GM18502 (cell line): ENCODE measurements around the gene ADAMTS12.

Source experiments
- ATAC-seq: cut with Tn5 transposase; IDR thresholded peaks from one replicate; pipeline ENCODE4 v1.9.1; 2021; ENCODE audit warnings: mild to moderate bottlenecking; ENCODE audit not compliant: unreplicated experiment, poor library complexity

The ADAMTS12 gene

DNA sequence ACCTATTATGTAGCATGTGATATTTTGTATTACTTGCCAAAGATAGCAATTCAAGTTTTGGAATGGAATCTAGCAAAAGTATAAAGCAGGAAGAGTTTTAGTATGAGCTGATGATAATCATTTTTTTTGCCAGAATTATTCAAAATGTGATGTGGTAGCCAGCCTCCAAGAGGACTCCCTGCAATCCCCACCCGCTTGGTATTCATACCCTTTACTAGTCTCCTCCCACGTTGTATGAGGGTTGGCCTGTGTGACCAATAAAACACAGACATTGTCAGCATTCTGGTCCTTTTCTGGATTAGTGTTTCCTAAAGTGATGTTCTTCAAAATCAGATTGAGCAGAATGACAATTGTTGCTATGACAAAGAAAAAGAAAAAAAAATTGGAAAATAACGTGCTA is 387.2 kb downstream of the ADAMTS12 start:
- ATAC-seq = no peak

- ATAC-seq = no peak
Observed at GRCh38 chr5:33501899-33502298, 389.9 kb downstream of the ADAMTS12 start.

- no peak for ATAC-seq
Observed at GRCh38 chr5:33501260-33501659, 390.5 kb downstream of the ADAMTS12 start.

DNA sequence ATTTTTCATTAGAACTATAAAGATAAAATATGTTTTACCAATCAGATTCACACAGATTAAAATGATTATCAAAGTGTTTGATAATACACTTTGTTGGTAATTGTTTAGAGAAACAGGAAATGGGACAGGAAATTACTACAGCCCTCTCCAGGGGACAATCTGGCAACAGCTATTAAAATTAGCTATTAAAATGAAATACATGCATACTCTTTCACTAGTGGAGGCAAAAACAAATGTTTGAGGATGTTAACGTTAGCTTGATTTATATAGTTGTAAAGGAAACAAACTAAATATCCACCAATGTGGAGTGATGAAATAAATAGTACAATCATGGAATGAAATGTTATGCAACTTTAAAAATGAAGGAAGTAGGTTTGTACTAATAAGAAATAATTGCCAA is 397.3 kb downstream of the ADAMTS12 start:
- no peak for ATAC-seq

GRCh38 chr5:33491941-33492340 is 399.8 kb downstream of the ADAMTS12 start:
- ATAC-seq = no peak

- ATAC-seq = no peak
Observed at GRCh38 chr5:33490071-33490665, 401.6 kb downstream of the ADAMTS12 start.

DNA sequence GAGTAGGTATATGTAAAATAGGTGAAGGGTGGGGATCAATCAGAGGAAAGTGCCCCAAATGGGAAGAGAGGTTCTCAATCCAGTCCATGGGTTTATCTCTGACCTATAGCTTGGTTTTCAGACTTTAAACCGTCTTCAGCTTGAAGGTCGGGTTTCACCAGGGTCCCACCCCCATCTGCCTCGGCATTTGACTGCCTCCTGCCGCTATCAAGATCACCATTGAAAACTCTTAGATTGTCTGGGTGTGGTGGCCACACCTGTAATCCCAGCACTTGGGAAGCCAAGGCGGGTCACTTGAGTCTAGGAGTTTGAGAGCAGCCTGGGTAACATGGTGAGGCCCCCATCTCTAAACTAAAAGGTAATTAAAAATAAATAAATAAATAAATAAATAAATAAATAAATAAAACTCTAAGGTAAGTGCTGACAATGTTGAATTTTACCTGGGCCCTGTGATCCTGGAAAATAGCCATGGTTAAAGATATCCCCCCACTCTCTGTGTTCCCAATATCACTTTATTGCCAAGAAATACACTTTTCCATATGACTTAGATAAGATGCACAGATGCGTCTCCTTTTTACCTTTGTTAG is 402.2 kb downstream of the ADAMTS12 start:
- ATAC-seq = no peak

- no peak for ATAC-seq
Observed at GRCh38 chr5:33488558-33489355, 403.0 kb downstream of the ADAMTS12 start.

GRCh38 chr5:33487236-33487635 is 404.6 kb downstream of the ADAMTS12 start:
- ATAC-seq = no peak

GRCh38 chr5:33482335-33482734 is 409.5 kb downstream of the ADAMTS12 start:
- no peak for ATAC-seq

- ATAC-seq = no peak
Observed at GRCh38 chr5:33480876-33481275, 410.9 kb downstream of the ADAMTS12 start.

GRCh38 chr5:33479311-33479710 is 412.5 kb downstream of the ADAMTS12 start:
- ATAC-seq = no peak

- no peak for ATAC-seq
Observed at GRCh38 chr5:33477816-33478215, 414.0 kb downstream of the ADAMTS12 start.

DNA sequence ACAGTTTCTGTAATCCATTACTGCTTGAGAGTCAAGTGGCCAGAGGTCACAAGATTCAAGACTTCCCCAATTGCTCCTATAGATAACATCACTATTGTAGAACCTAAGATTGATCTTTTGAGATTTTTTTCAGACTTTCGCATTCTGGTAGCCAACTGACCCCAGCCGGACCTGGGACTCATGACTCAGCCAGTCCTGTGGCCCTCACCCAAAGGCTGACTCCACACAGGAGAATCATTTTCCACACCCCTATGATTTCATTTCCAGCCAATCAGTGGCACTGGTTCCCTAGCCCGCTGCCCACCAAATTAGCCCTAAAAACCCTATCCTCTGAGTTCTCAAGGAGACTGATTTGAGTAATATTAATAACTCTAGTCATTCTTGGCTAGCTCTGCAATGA is 414.8 kb downstream of the ADAMTS12 start:
- ATAC-seq = no peak

GRCh38 chr5:33475706-33476105 is 416.1 kb downstream of the ADAMTS12 start:
- ATAC-seq = no peak

GRCh38 chr5:33474931-33475499 is 416.8 kb downstream of the ADAMTS12 start:
- no peak for ATAC-seq

- no peak for ATAC-seq
Observed at GRCh38 chr5:33474004-33474403, 417.8 kb downstream of the ADAMTS12 start.
